DND-41 (cell line): ENCODE measurements around the gene PDPK1.
"Not testable (repeated sequence)": the region's sequence is repeated elsewhere in the genome, so short reads cannot be mapped to it uniquely, and the experiment has no call there.

Experiments
- EZH2 ChIP-seq: IDR thresholded peaks from 3 replicates; pipeline ENCODE4 v1.6.1; 2012; ENCODE audit warnings: borderline replicate concordance, low read depth, mild to moderate bottlenecking, moderate library complexity, low read length, inconsistent platforms; ENCODE audit not compliant: severe bottlenecking
- TF ChIP-seq, protein P1 (sequence below): IDR thresholded peaks from 2 replicates; pipeline ENCODE4 v1.5.1; 2012; ENCODE audit warnings: borderline replicate concordance, low read length, moderate library complexity, mild to moderate bottlenecking; ENCODE audit not compliant: poor library complexity, severe bottlenecking; ENCODE audit errors: extremely low read depth

DNA sequence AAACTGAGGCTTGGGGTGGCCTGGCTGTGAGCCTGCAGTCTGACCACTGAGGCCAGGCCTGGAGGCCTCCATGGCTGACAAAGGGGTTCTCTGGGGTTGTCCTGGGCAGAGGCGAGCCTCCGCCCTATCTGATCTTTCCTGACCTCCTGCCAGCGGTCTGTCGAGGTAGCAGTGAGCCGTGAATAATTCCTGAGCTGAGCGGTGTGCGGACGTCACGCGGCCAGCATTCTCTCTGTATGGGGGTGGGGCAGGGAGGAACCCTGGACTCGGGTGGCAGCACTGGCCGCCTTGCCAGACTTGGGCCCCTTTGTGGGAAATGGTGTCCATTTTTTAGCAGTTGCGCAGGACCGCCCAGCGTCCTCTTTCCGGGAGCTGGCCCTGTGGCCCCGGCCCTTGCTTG is 74.1 kb downstream of the PDPK1 start:
- TF ChIP-seq, protein P1, sequence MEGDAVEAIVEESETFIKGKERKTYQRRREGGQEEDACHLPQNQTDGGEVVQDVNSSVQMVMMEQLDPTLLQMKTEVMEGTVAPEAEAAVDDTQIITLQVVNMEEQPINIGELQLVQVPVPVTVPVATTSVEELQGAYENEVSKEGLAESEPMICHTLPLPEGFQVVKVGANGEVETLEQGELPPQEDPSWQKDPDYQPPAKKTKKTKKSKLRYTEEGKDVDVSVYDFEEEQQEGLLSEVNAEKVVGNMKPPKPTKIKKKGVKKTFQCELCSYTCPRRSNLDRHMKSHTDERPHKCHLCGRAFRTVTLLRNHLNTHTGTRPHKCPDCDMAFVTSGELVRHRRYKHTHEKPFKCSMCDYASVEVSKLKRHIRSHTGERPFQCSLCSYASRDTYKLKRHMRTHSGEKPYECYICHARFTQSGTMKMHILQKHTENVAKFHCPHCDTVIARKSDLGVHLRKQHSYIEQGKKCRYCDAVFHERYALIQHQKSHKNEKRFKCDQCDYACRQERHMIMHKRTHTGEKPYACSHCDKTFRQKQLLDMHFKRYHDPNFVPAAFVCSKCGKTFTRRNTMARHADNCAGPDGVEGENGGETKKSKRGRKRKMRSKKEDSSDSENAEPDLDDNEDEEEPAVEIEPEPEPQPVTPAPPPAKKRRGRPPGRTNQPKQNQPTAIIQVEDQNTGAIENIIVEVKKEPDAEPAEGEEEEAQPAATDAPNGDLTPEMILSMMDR = not testable (repeated sequence)
- not testable (repeated sequence) for TF ChIP-seq EZH2
